Measurements from ENCODE around the gene RELN. TPM values are rescaled to one million over a fixed set of nuclear protein-coding genes. Genes with fewer than 3 reads are reported as not detected.
"Not testable (repeated sequence)": the region's sequence is repeated elsewhere in the genome, so short reads cannot be mapped to it uniquely, and the experiment has no call there.

RELN gene
- total RNA-seq, 1 donor from 2014 or later = 1.8 TPM

GRCh38 chr7:103944230-103944900 lies 45.1 kb downstream of the RELN start:
- DNase-seq (ENCODE audit: low spot score) = no peak

- DNase-seq (ENCODE audit: low spot score) = no peak
Measured at GRCh38 chr7:103941976-103942375, 47.5 kb downstream of the RELN start.

- DNase-seq (ENCODE audit: low spot score) = no peak
Measured at GRCh38 chr7:103940382-103941268, 48.8 kb downstream of the RELN start.

DNA sequence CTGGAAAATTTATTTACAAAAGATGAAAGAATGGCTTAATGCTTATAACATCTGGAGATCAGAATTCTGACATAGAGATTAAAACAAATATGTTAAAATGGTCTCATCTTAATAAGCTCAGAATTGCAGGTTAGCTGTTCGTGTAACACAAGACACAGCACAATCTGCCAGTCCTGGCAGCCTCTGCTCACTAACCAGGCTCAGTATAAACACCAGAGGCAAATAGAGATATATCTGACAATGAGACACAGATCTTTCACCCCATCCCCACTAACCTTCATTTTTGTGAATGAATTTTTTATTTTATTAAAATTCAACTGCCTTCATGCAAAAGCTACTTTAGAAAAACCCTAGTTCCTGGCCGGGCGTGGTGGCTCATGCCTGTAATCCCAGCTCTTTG lies 51.8 kb downstream of the RELN start:
- DNase-seq (ENCODE audit: low spot score) = no peak

DNA sequence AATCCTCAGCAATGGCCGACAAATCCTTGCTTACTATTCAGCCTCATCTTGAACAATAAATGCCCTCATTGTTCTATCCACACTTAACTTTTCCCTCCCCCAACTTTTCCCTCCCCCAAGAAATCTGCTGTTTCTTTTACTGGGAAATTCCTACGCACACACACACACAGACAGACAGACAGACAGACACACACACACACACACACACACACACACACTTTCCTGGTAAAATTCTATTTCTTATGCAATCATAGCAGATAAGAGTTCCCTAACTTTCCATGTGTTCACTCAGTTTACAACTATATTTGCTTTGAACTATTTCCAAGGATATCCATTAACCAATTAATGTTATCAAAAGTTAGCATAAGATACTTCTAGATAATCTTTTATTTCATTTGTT lies 52.9 kb downstream of the RELN start:
- DNase-seq (ENCODE audit: low spot score) = no peak

GRCh38 chr7:103934508-103934907 lies 55.0 kb downstream of the RELN start:
- DNase-seq (ENCODE audit: low spot score) = no peak

DNA sequence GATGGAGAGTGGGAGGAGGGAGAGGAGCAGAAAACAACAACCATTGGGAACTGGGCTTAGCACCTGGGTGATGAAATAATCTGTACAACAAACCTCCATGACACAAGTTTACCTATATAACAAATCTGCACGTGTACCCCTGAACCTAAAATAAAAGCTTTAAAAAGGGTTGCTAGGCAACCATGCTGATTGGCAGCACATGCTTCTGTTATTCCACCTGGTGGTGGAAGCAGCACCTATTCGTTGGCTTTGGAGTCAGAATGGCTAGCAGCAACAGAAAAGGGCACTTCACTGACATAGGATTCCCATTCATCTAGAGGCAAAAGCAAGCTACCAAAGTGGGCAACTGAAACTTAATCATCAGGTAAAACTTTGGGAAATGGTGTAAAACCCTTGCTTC lies 57.1 kb downstream of the RELN start:
- DNase-seq (ENCODE audit: low spot score) = no peak

GRCh38 chr7:103929901-103930311 lies 59.6 kb downstream of the RELN start:
- DNase-seq (ENCODE audit: low spot score) = no peak

DNA sequence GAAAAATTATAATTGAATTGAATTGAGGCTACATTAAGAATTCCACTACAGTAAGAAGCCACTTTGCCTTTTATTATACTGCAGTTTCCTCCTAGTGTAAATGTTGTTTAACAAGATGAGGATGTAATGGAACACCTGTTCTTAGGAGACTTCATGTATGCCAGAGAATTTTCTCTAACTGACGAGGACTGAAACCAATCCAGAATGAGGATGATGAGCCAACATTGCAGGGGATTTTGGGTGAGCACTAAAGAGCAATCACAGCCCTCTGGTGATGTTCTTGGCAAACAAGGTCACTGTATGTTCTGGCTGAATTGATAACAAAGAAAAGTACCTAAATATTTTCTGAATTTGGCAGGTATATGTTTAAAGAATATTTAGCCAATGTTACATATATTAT lies 60.9 kb downstream of the RELN start:
- DNase-seq (ENCODE audit: low spot score) = no peak

GRCh38 chr7:103924184-103924583 lies 65.3 kb downstream of the RELN start:
- DNase-seq (ENCODE audit: low spot score) = no peak

GRCh38 chr7:103922407-103922806 lies 67.1 kb downstream of the RELN start:
- no peak for DNase-seq (ENCODE audit: low spot score)

DNA sequence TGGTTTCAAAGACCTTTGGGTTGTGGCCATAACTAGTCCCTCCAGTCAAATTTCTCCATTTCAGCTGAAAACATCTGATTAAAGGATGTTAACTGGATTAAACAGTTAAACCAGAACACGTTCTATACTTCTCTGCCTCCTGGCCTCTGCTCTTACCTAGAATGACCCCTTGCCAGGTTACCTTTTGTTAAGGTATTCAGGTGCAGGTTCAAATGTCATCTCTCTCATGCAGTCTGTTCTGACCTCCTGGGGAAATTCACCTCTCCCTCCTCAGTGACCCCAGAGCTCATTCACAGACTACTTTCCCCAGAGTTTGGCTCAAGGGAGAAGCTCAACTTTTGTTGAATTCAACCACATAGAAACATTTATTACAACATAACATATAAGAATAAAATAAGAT lies 67.8 kb downstream of the RELN start:
- DNase-seq (ENCODE audit: low spot score) = no peak

DNA sequence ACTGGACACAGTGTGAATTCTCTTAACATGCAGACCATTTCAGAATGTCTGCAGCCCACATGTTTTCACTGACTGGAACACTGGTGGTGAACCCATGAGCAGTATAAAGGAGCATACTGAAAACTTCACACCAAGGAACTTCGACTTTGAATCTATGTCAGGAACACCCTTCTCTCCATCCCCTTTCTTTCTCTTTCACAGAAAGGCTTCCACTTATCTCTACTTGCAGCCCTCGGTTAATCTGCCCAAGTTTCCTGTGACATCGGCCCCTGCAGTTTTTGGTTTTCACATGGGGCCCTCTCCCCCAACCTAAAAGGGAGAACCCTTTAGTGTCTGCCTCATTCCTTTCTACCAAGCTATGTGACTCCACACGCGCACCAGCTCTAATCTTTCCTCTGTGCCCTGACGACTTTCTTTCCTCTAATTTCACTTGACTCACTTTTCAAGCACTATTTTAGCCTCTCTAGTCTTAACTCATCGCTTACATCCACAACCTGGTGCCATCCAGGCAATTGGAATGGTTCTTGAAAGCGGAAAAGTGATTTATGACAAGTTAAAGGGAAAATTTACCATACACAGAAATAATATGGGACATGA lies 70.1 kb downstream of the RELN start:
- no peak for DNase-seq (ENCODE audit: low spot score)

GRCh38 chr7:103918631-103919271 lies 70.7 kb downstream of the RELN start:
- DNase-seq (ENCODE audit: low spot score) = no peak

DNA sequence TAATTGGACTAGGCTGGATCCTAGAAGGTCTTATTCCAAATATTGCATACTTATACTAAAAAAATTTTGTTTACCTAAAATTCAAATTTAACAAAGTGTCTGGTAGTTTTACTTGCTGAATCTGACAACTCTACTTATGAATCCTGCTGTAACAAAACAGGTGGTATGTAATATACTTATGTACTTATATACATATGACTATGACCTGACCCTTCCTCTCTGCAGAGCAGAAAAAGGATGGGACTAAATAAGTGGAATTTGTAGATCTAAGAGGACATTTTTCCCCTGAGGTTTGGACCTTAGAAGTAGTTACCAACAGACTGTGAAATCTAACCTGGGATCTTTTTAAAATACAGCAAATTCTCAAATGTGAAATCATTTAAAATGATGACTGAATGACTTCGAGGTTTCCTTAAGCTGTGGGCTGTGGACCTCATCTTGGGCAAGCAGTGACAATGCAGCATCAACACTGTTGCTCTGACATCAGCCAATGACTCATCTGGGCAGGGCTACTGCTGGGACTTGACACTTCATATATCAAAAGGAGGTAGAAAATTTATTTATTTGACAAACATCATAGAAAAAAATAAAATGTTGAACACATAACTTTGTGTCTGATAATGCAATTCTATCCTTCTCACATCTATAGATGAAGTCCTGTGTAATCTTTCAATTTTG lies 73.6 kb downstream of the RELN start:
- DNase-seq (ENCODE audit: low spot score) = no peak

DNA sequence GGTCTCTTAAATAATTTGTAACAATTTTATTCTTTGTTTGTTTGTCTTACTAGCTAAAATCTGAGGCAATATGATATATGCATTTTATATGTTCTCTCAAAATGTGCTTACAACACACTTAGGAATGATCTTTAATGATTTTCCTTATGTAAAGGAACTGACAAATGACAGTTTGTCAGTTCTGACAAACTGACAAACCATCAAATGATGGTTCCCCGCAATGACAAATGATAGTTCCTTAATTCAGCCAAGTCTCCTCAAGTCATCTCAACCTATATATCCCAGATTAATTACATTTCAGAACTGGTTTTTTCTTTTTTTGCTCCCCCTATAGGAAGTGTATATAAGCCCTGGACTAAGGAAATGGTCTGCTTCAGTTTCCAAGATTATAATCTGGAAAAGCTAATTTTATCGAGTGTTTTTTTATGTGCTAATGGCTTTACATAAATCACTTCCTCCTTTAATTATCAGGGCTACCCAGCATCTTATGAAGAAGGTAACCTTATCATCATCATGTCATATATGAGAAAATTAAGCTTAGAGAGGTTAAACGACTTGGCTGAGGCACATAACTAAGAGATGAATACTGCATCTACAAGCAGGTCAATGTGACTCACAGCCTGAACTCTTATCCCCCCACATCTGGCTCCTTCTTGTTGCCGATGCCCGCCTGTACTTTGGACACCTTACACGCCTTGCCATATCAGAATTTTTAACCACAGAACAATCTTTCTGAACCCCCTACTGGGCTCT lies 75.1 kb downstream of the RELN start:
- no peak for DNase-seq (ENCODE audit: low spot score)

- no peak for DNase-seq (ENCODE audit: low spot score)
Measured at GRCh38 chr7:103912891-103913605, 76.4 kb downstream of the RELN start.

GRCh38 chr7:103911015-103911414 lies 78.4 kb downstream of the RELN start:
- DNase-seq (ENCODE audit: low spot score) = not testable (repeated sequence)

- DNase-seq (ENCODE audit: low spot score) = no peak
Measured at GRCh38 chr7:103905997-103906396, 83.5 kb downstream of the RELN start.

GRCh38 chr7:103902917-103903316 lies 86.5 kb downstream of the RELN start:
- DNase-seq (ENCODE audit: low spot score) = no peak

All from mesenteric fat pad (tissue), 1 donor.